Natural killer cell (primary cell): ENCODE results near the gene LINGO1. TPM values are rescaled to one million over a fixed set of nuclear protein-coding genes. Genes with fewer than 3 reads are reported as not detected.

ENCODE experiments used
- ATAC-seq, 3 donors: fragments of 150-1000 bp in 2 of 3; fragments of 200-7000 bp in 1 of 3; cut with Tn5 transposase; 1 replicate in 1 of 3; 2 replicates in 2 of 3; pipeline ENCODE4 v1.10.0; 2021; ENCODE audit warnings: mild to moderate bottlenecking in 2 of 3, moderate library complexity in 2 of 3
- DNase-seq, 2 donors: peaks; one replicate each; pipeline versions ENCODE4 v3.0.0 to v3.0.0-alpha.2; 2013 to 2021; ENCODE audit warnings: mixed read lengths in 1 of 2
- H3K27ac ChIP-seq: one replicate; pipeline ENCODE4 v1.5.1; 2013; ENCODE audit warnings: mild to moderate bottlenecking, low read length
- H3K27me3 ChIP-seq: one replicate; pipeline ENCODE4 v1.6.1; 2013; ENCODE audit warnings: low read length; ENCODE audit not compliant: control insufficient read depth, insufficient read depth
- H3K36me3 ChIP-seq: one replicate; pipeline ENCODE4 v1.6.1; 2013; ENCODE audit warnings: low read length; ENCODE audit not compliant: control insufficient read depth, insufficient read depth
- H3K4me1 ChIP-seq: one replicate; pipeline ENCODE4 v1.6.1; 2013; ENCODE audit warnings: low read length; ENCODE audit not compliant: control insufficient read depth, insufficient read depth
- H3K4me3 ChIP-seq: one replicate; pipeline ENCODE4 v1.5.1; 2013; ENCODE audit warnings: low read length
- H3K9me3 ChIP-seq: one replicate; pipeline ENCODE4 v1.6.1; 2013; ENCODE audit warnings: low read length; ENCODE audit not compliant: control insufficient read depth, insufficient read depth
- H3K27ac Mint-ChIP-seq, 2 donors: one replicate each; pipeline ENCODE4 v1.8.0; 2022; ENCODE audit warnings: mild to moderate bottlenecking in 2 of 2, mixed read lengths in 2 of 2, moderate library complexity in 1 of 2
- H3K27me3 Mint-ChIP-seq, 2 donors: one replicate each; pipeline ENCODE4 v1.8.0; 2022; ENCODE audit warnings: low read depth in 2 of 2, mixed read lengths in 2 of 2
- H3K36me3 Mint-ChIP-seq: one replicate; pipeline ENCODE4 v1.8.0; 2022; ENCODE audit warnings: mixed read lengths
- H3K4me1 Mint-ChIP-seq, 2 donors: one replicate each; pipeline ENCODE4 v1.8.0; 2022; ENCODE audit warnings: mixed read lengths in 2 of 2
- H3K4me3 Mint-ChIP-seq: one replicate; pipeline ENCODE4 v1.8.0; 2022; ENCODE audit warnings: mild to moderate bottlenecking, moderate library complexity, mixed read lengths
- H3K9me3 Mint-ChIP-seq, 2 donors: one replicate each; pipeline ENCODE4 v1.8.0; 2022; ENCODE audit warnings: mixed read lengths in 2 of 2
- WGBS: methylation state at CpG from one replicate; pipeline ENCODE4 v1.1.7; 2013; ENCODE audit warnings: missing lambda C conversion rate; ENCODE audit not compliant: insufficient coverage; 5-methylcytosine and 5-hydroxymethylcytosine counted together
- intact Hi-C: fragments of 100-400 bp; cut with micrococcal nuclease; formaldehyde crosslinking; loops from one replicate; pipeline ENCODE4 v1.14.2; 2022
- total RNA-seq, 4 donors: library from RNA; stranded (reverse); fragments of 120-200 nt in 1 of 4; gene quantifications; one replicate each; pipeline versions ENCODE4 v1.2.3 to v1.2.4, GENCODE V29; 2013 to 2022
- TF ChIP-seq, protein P1 (sequence below): fragments of 200-600 bp; IDR thresholded peaks from one replicate; pipeline ENCODE4 v1.8.0; 2022; ENCODE audit warnings: antibody characterized with exemption

The LINGO1 gene
- total RNA-seq, 3 donors from 2014 or later (not counting 1 experiment from before 2014, with no cell fraction given), result not detected

DNA sequence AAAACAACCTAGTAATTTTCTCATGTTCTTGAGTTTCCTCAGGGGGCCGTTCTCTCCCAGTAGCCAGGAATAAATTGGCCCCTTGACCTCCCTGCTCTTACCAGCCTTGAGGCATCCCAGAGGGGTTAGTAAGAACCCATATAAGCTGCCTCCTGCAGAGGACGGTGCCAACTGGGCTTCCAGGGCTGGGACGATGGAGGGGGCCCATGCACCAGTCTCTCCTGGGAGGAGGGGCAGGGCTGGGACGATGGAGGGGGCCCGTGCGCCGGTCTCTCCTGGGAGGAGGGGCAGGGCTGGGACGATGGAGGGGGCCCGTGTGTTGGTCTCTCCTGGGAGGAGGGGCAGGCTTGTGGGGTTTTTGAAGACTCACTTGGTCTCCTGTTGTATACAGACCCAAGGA is 22.0 kb downstream of the LINGO1 start:
- H3K9me3 Mint-ChIP-seq, result no peaks in the 10 kb centered on the region
- no peak for DNase-seq
- 82% methylated on average over 9 of the region's 9 CpGs for WGBS

DNA sequence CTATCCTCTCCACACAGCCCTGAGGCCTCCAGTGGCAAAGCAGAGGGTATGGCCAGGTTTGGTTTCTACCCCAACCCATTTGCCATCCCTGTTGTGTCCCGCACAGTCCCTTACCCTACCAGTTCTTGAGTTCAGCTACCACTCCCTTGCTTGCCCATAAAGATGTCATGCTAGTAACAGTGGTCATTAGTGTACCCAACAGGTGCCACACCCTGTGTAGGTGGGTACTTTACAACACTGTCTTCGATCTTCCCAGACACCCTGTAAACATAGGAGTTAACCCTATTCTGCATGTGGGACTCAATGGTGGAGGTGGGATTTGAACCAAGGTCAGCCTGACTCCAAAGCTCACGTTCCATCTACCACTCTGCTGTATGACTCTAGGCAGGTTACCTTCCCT is 23.2 kb downstream of the LINGO1 start:
- peaks cover 4% of the 10 kb centered on the region for H3K4me1 ChIP-seq
- intact Hi-C loops, result no loop called here
- no peaks in the 10 kb centered on the region for H3K9me3 ChIP-seq
- H3K27ac Mint-ChIP-seq, result no peak overlapping the region
- H3K36me3 Mint-ChIP-seq, result no peaks in the 10 kb centered on the region
- DNase-seq (no peak), ATAC-seq (no peak)
- TF ChIP-seq, protein P1, sequence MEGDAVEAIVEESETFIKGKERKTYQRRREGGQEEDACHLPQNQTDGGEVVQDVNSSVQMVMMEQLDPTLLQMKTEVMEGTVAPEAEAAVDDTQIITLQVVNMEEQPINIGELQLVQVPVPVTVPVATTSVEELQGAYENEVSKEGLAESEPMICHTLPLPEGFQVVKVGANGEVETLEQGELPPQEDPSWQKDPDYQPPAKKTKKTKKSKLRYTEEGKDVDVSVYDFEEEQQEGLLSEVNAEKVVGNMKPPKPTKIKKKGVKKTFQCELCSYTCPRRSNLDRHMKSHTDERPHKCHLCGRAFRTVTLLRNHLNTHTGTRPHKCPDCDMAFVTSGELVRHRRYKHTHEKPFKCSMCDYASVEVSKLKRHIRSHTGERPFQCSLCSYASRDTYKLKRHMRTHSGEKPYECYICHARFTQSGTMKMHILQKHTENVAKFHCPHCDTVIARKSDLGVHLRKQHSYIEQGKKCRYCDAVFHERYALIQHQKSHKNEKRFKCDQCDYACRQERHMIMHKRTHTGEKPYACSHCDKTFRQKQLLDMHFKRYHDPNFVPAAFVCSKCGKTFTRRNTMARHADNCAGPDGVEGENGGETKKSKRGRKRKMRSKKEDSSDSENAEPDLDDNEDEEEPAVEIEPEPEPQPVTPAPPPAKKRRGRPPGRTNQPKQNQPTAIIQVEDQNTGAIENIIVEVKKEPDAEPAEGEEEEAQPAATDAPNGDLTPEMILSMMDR, result no peak
- WGBS, result 89% methylated on average over 1 of the region's 3 CpGs
- no peaks in the 10 kb centered on the region for H3K9me3 Mint-ChIP-seq
- H3K36me3 ChIP-seq, result no peaks in the 10 kb centered on the region
- H3K27me3 ChIP-seq, result no peaks in the 10 kb centered on the region
- H3K27ac ChIP-seq, result no peak overlapping the region
- peaks cover 0 to 3% of the 10 kb centered on the region in 2 donors for H3K27me3 Mint-ChIP-seq
- no peak overlapping the region for H3K4me3 ChIP-seq
- H3K4me3 Mint-ChIP-seq, result no peak overlapping the region
- peaks cover 5% of the 10 kb centered on the region in 2 donors for H3K4me1 Mint-ChIP-seq

More for the DNA sequence above, 22.0 kb downstream of the LINGO1 start:
- H3K4me1 ChIP-seq, result no peaks in the 10 kb centered on the region
- H3K36me3 ChIP-seq, result no peaks in the 10 kb centered on the region
- Mint-ChIP-seq H3K4me3 (no peak overlapping the region), H3K27ac (no peak overlapping the region), H3K27me3 (no peaks in the 10 kb centered on the region), H3K36me3 (no peaks in the 10 kb centered on the region), H3K4me1 (no peaks in the 10 kb centered on the region)
- no peaks in the 10 kb centered on the region for H3K9me3 ChIP-seq
- H3K4me3 ChIP-seq, result no peak overlapping the region
- H3K27me3 ChIP-seq, result no peaks in the 10 kb centered on the region
- ATAC-seq, result no peak
- intact Hi-C loops, result no loop called here
- TF ChIP-seq, protein P1, result no peak
- no peak overlapping the region for H3K27ac ChIP-seq

DNA sequence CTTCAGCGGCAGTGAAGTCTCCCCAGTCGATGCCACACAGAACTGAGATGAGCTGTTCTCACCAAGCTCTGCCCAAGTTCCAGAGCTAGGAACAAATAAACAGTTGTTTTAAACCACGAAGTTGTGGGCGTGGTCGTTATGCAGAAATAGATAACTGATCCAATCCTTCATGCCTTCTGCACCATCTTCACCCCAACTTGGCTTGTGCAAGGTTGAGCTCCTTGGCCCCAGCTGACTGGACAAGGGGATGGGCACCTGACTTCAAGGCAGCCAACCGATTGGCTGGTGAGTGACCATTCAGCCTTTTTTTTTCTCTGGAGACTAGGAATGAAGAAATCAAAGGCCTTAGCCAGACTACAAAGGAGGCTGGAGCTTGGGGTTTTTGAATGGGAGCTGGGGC is 23.9 kb downstream of the LINGO1 start:
- Histone ChIP-seq H3K36me3 (no peaks in the 10 kb centered on the region), H3K4me1 (peaks cover 5% of the 10 kb centered on the region), H3K4me3 (no peak overlapping the region), H3K27me3 (no peaks in the 10 kb centered on the region), H3K27ac (no peak overlapping the region), H3K9me3 (no peaks in the 10 kb centered on the region)
- Mint-ChIP-seq H3K27ac (no peak overlapping the region), H3K4me3 (no peak overlapping the region), H3K36me3 (no peaks in the 10 kb centered on the region), H3K9me3 (no peaks in the 10 kb centered on the region), H3K4me1 (peaks cover 8 to 13% of the 10 kb centered on the region in 2 donors), H3K27me3 (peaks cover 0 to 6% of the 10 kb centered on the region in 2 donors)
- intact Hi-C loops, result no loop called here
- WGBS, result 80% methylated on average over 6 of the region's 6 CpGs
- no peak for DNase-seq
- ATAC-seq, result no peak
- TF ChIP-seq, protein P1, result no peak

DNA sequence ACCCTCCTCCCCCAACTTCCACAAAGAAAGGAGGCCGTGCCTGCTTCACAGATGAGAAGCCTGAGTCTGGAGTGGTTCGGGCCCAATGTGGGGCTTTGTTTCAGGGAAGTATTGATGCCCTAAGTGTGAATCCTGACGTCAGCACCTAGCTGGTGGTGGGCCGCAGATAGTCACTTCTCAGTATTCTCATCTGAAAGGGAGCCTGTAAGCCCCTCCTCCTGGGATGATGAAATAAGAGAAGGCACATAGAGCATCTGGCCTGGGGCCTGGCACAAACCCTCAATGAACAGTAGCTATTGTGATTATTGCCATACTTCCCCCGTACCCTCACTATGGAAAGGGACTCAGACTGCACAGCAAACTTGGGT is 24.8 kb downstream of the LINGO1 start:
- Mint-ChIP-seq H3K4me1 (peaks cover 8 to 15% of the 10 kb centered on the region in 2 donors), H3K27me3 (peaks cover 0 to 8% of the 10 kb centered on the region in 2 donors), H3K9me3 (no peaks in the 10 kb centered on the region), H3K36me3 (no peaks in the 10 kb centered on the region), H3K27ac (no peak overlapping the region), H3K4me3 (no peak overlapping the region)
- TF ChIP-seq, protein P1, result no peak
- H3K36me3 ChIP-seq, result no peaks in the 10 kb centered on the region
- no peak overlapping the region for H3K27ac ChIP-seq
- ATAC-seq, result no peak
- H3K9me3 ChIP-seq, result no peaks in the 10 kb centered on the region
- intact Hi-C loops, result no loop called here
- H3K27me3 ChIP-seq, result no peaks in the 10 kb centered on the region
- WGBS, result 86% methylated on average over 5 of the region's 5 CpGs
- H3K4me3 ChIP-seq, result no peak overlapping the region
- no peak for DNase-seq
- peaks cover 5% of the 10 kb centered on the region for H3K4me1 ChIP-seq
